Endothelial cell of umbilical vein (primary cell): Measurements from ENCODE around the gene APOBEC3F. TPM values are rescaled to one million over a fixed set of nuclear protein-coding genes. Genes with fewer than 3 reads are reported as not detected.

ENCODE experiments used
- BruUV-seq: library from RNA; stranded (reverse); fragments of 400-500 nt; replicated peaks from 2 replicates; lab custom pipeline; 2021; lab: Mats Ljungman, UMichigan
- CTCF ChIA-PET: fragments of 300-600, 350-600 bp; sonication (Branson Sonifier 250); formaldehyde crosslinking; loops from one replicate; lab custom pipeline; 2021; ENCODE audit warnings: antibody characterized with exemption, inconsistent platforms; lab: Charles Lee
- POLR2A ChIA-PET: fragments of 300-600, 350-600 bp; sonication (Branson Sonifier 250); formaldehyde crosslinking; loops from one replicate; lab custom pipeline; 2021; ENCODE audit warnings: antibody characterized with exemption, inconsistent platforms; lab: Charles Lee
- DNase-seq: peaks from one replicate; pipeline ENCODE4 v3.0.0-alpha.2; 2011; ENCODE audit warnings: low read depth, low spot score
- FAIRE-seq: peaks from 2 replicates; lab custom pipeline; 2011; peaks lifted over from hg19 to GRCh38; lab: Jason Lieb, UNC
- H2AFZ ChIP-seq: 2 replicates; pipeline ENCODE4 v1.6.0; 2012; ENCODE audit warnings: low read depth, low read length, control low read depth, inconsistent platforms
- H3K27ac ChIP-seq: 2 replicates; pipeline ENCODE4 v1.5.1; 2011; ENCODE audit warnings: low read depth, mild to moderate bottlenecking, control low read depth, low read length, moderate library complexity; ENCODE audit not compliant: insufficient read depth
- H3K27me3 ChIP-seq, 2 experiments: 2 replicates each; pipeline versions ENCODE4 v1.6.0 to v1.6.1; 2011; ENCODE audit warnings: low read length in 2 of 2, mixed read lengths in 1 of 2; ENCODE audit not compliant: control insufficient read depth in 2 of 2, insufficient read depth in 2 of 2
- H3K36me3 ChIP-seq, 2 experiments: 2 replicates in 1 of 2; 3 replicates in 1 of 2; pipeline ENCODE4 v1.5.1; 2011; ENCODE audit warnings: low read length in 2 of 2, mild to moderate bottlenecking in 1 of 2, moderate library complexity in 1 of 2; ENCODE audit not compliant: control insufficient read depth in 2 of 2, insufficient read depth in 2 of 2; ENCODE audit errors: extremely low read depth in 1 of 2
- H3K4me1 ChIP-seq: 3 replicates; pipeline ENCODE4 v1.5.1; 2011; ENCODE audit warnings: mild to moderate bottlenecking, low read length; ENCODE audit not compliant: control insufficient read depth, insufficient read depth; ENCODE audit errors: extremely low read depth
- H3K4me2 ChIP-seq: 2 replicates; pipeline ENCODE4 v1.6.1; 2011; ENCODE audit warnings: low read length, control low read depth, mixed read lengths; ENCODE audit not compliant: insufficient read depth
- H3K4me3 ChIP-seq, 3 experiments: fragments of 200-600 bp in 1 of 3; sonication (generic), shearing (Covaris generic) in 1 of 3; replicated peaks in 1 of 3; 2 replicates each; pipeline ENCODE4 v1.5.1; 2011 to 2016; ENCODE audit warnings: control low read depth in 3 of 3, low read length in 3 of 3, mild to moderate bottlenecking in 2 of 3, inconsistent platforms in 1 of 3, low read depth in 1 of 3, moderate library complexity in 1 of 3; ENCODE audit not compliant: insufficient read depth in 1 of 3
- H3K79me2 ChIP-seq: 2 replicates; pipeline ENCODE4 v1.6.0; 2012; ENCODE audit warnings: low read length, inconsistent platforms; ENCODE audit not compliant: control insufficient read depth, insufficient read depth
- H3K9ac ChIP-seq: replicated peaks from 2 replicates; pipeline ENCODE3; 2011; ENCODE audit warnings: low read length, control low read depth; ENCODE audit not compliant: insufficient read depth; ENCODE audit errors: extremely low read depth
- H3K9me1 ChIP-seq: replicated peaks from 3 replicates; pipeline ENCODE4 v1.6.0; 2011; ENCODE audit warnings: mild to moderate bottlenecking, low read length; ENCODE audit not compliant: control insufficient read depth, insufficient read depth; ENCODE audit errors: extremely low read depth
- H3K9me3 ChIP-seq: replicated peaks from 2 replicates; pipeline ENCODE4 v1.5.1; 2012; ENCODE audit warnings: low read length, inconsistent platforms; ENCODE audit not compliant: control insufficient read depth, insufficient read depth
- H4K20me1 ChIP-seq: replicated peaks from 2 replicates; pipeline ENCODE3; 2011; ENCODE audit warnings: mild to moderate bottlenecking, low read length; ENCODE audit not compliant: control insufficient read depth, insufficient read depth; ENCODE audit errors: extremely low read depth
- EZH2 ChIP-seq: IDR thresholded peaks from 2 replicates; pipeline ENCODE4 v1.6.1; 2012; ENCODE audit warnings: borderline replicate concordance, low read depth, mild to moderate bottlenecking, moderate library complexity, low read length, inconsistent platforms; ENCODE audit not compliant: severe bottlenecking
- FOS ChIP-seq: IDR thresholded peaks from 2 replicates; pipeline ENCODE4 v1.6.1; 2011; ENCODE audit warnings: mild to moderate bottlenecking, low read length, moderate library complexity, borderline replicate concordance; ENCODE audit not compliant: insufficient read depth
- GATA2 ChIP-seq: IDR thresholded peaks from 2 replicates; pipeline ENCODE4 v1.7.0; 2011; ENCODE audit warnings: low read depth, mild to moderate bottlenecking, moderate library complexity, mixed read lengths, low read length; ENCODE audit not compliant: insufficient read length, insufficient read depth
- JUN ChIP-seq: IDR thresholded peaks from 2 replicates; pipeline ENCODE4 v1.6.1; 2011; ENCODE audit warnings: borderline replicate concordance, low read depth; ENCODE audit not compliant: insufficient read length, insufficient read depth
- MYC ChIP-seq: IDR thresholded peaks from one replicate; pipeline ENCODE4 v1.6.1; 2011; ENCODE audit warnings: mild to moderate bottlenecking, low read depth, low read length
- POLR2A ChIP-seq: IDR thresholded peaks from 2 replicates; pipeline ENCODE4 v1.6.1; 2012; ENCODE audit warnings: low read depth, mild to moderate bottlenecking, control low read depth, low read length
- POLR2AphosphoS5 ChIP-seq: IDR thresholded peaks from 2 replicates; pipeline ENCODE4 v1.6.1; 2012; ENCODE audit warnings: low read depth, mild to moderate bottlenecking, control low read depth, low read length, moderate library complexity; ENCODE audit not compliant: insufficient read depth
- dilution Hi-C: fragments of 300-500 bp; cut with MboI; formaldehyde crosslinking; loops from one replicate; pipeline ENCODE4 v1.15.0; 2019; ENCODE audit warnings: low sequenced_read_pairs; ENCODE audit not compliant: extremely low pct_ligation_motif_present
- intact Hi-C: fragments of 100-400 bp; cut with micrococcal nuclease; formaldehyde crosslinking; loops from one replicate; pipeline ENCODE4 v1.10.0; 2022
- polyA plus RNA-seq, 4 experiments: library from polyadenylated mRNA; depleted of rRNA in 3 of 4; stranded (reverse) in 3 of 4; unstranded in 1 of 4; fragments of >200 nt; gene quantifications; 2 replicates each; pipeline versions ENCODE4 v1.2.1 to v1.2.3, GENCODE V29; 2011 to 2012; ENCODE audit warnings: missing spikeins in 1 of 4
- total RNA-seq: library from RNA; stranded (reverse); gene quantifications from 2 replicates; pipeline ENCODE4 v1.2.3, GENCODE V29; 2021
- TF ChIP-seq, protein P1 (sequence below): IDR thresholded peaks from 2 replicates; pipeline ENCODE4 v1.6.1; 2011; ENCODE audit not compliant: insufficient read depth, insufficient read length
- TF ChIP-seq, protein P2 (sequence below), 2 donors: IDR thresholded peaks; 1 replicate in 1 of 2; 2 replicates in 1 of 2; pipeline ENCODE4 v1.5.1; 2011; ENCODE audit warnings: low read length in 2 of 2, mild to moderate bottlenecking in 2 of 2, moderate library complexity in 2 of 2, control low read depth in 1 of 2, inconsistent platforms in 1 of 2, low read depth in 1 of 2; ENCODE audit not compliant: insufficient read depth in 1 of 2; ENCODE audit errors: extremely low read depth in 1 of 2

Gene APOBEC3F
- total and polyA plus RNA-seq, 2 donors (not counting 3 experiments of a cell fraction or from before 2014, with no cell fraction given), result 10.2 to 11.0 TPM

GRCh38 chr22:39081598-39081997 lies 40.9 kb downstream of the APOBEC3F start:
- no peak for FAIRE-seq
- H3K4me3 ChIP-seq, result no peak overlapping the region
- H3K27ac ChIP-seq, result no peak overlapping the region
- no peak overlapping the region for H3K4me2 ChIP-seq
- no TSS peak for BruUV-seq
- CTCF ChIA-PET, result interaction anchor here (1.9 kb wide), 1 partner anchor 313 kb away, joined by 4 read pairs; no protein-coding TSS in a partner anchor
- H3K79me2 ChIP-seq, result no peaks in the 10 kb centered on the region
- no peak overlapping the region for H3K9ac ChIP-seq
- intact Hi-C loops, result no loop called here
- H3K36me3 ChIP-seq, result no peaks in the 10 kb centered on the region
- H3K9me1 ChIP-seq, result no peaks in the 10 kb centered on the region
- H4K20me1 ChIP-seq, result no peaks in the 10 kb centered on the region
- no peaks in the 10 kb centered on the region for H3K27me3 ChIP-seq
- H2AFZ ChIP-seq, result no peak overlapping the region
- H3K4me1 ChIP-seq, result no peaks in the 10 kb centered on the region
- H3K9me3 ChIP-seq, result no peaks in the 10 kb centered on the region
- no peak for DNase-seq
- no peak for TF ChIP-seq GATA2
- TF ChIP-seq FOS, result no peak
- TF ChIP-seq, protein P1, sequence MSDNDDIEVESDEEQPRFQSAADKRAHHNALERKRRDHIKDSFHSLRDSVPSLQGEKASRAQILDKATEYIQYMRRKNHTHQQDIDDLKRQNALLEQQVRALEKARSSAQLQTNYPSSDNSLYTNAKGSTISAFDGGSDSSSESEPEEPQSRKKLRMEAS, result no peak
- TF ChIP-seq POLR2AphosphoS5, result no peak
- TF ChIP-seq EZH2, result no peak
- TF ChIP-seq, protein P2, sequence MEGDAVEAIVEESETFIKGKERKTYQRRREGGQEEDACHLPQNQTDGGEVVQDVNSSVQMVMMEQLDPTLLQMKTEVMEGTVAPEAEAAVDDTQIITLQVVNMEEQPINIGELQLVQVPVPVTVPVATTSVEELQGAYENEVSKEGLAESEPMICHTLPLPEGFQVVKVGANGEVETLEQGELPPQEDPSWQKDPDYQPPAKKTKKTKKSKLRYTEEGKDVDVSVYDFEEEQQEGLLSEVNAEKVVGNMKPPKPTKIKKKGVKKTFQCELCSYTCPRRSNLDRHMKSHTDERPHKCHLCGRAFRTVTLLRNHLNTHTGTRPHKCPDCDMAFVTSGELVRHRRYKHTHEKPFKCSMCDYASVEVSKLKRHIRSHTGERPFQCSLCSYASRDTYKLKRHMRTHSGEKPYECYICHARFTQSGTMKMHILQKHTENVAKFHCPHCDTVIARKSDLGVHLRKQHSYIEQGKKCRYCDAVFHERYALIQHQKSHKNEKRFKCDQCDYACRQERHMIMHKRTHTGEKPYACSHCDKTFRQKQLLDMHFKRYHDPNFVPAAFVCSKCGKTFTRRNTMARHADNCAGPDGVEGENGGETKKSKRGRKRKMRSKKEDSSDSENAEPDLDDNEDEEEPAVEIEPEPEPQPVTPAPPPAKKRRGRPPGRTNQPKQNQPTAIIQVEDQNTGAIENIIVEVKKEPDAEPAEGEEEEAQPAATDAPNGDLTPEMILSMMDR (IDR thresholded peaks at IDR 0.05; ENCODE audit: extremely low read depth in 1 of 2, insufficient read depth in 1 of 2, low read depth in 1 of 2, low read length in 2 of 2), result no peak
- no peak for TF ChIP-seq JUN
- no peak for TF ChIP-seq MYC
- TF ChIP-seq POLR2A, result no peak
- dilution Hi-C loops, result no loop called here
- POLR2A ChIA-PET, result no interaction called here
